GM19397 (cell line): ENCODE data around the gene TESMIN.

Source experiments
- ATAC-seq: cut with Tn5 transposase; IDR thresholded peaks from one replicate; pipeline ENCODE4 v1.9.1; 2021; ENCODE audit warnings: mild to moderate bottlenecking, moderate library complexity; ENCODE audit not compliant: unreplicated experiment

Gene TESMIN

GRCh38 chr11:68663482-68664010, 87.8 kb downstream of the TESMIN start:
- no peak for ATAC-seq

GRCh38 chr11:68661697-68662603, 89.4 kb downstream of the TESMIN start:
- ATAC-seq = no peak

GRCh38 chr11:68661014-68661413, 90.3 kb downstream of the TESMIN start:
- no peak for ATAC-seq

- no peak for ATAC-seq
These were observed 91.1 kb downstream of the TESMIN start for GRCh38 chr11:68660066-68660810.

GRCh38 chr11:68659158-68659921, 92.0 kb downstream of the TESMIN start:
- no peak for ATAC-seq

- ATAC-seq = no peak
These were observed 92.7 kb downstream of the TESMIN start for GRCh38 chr11:68658661-68659060.

- no peak for ATAC-seq
These were observed 93.2 kb downstream of the TESMIN start for GRCh38 chr11:68658097-68658496.
